HG02884 (cell line): ENCODE measurements around the gene TRPM8.
A peak's percentile ranks its signal among the peaks of the same experiment; 100 is the strongest.

ENCODE experiments used
- ATAC-seq: cut with Tn5 transposase; IDR thresholded peaks from one replicate; pipeline ENCODE4 v1.9.1; 2021; ENCODE audit warnings: mild to moderate bottlenecking, moderate library complexity; ENCODE audit not compliant: unreplicated experiment

Gene TRPM8

GRCh38 chr2:233973786-233974185, 56.6 kb downstream of the TRPM8 start:
- ATAC-seq = no peak

- no peak for ATAC-seq
Measured at GRCh38 chr2:233974530-233975071, 57.4 kb downstream of the TRPM8 start.

- no peak for ATAC-seq
Measured at GRCh38 chr2:233976087-233976486, 58.9 kb downstream of the TRPM8 start.

GRCh38 chr2:233976690-233977294, 59.6 kb downstream of the TRPM8 start:
- no peak for ATAC-seq

DNA sequence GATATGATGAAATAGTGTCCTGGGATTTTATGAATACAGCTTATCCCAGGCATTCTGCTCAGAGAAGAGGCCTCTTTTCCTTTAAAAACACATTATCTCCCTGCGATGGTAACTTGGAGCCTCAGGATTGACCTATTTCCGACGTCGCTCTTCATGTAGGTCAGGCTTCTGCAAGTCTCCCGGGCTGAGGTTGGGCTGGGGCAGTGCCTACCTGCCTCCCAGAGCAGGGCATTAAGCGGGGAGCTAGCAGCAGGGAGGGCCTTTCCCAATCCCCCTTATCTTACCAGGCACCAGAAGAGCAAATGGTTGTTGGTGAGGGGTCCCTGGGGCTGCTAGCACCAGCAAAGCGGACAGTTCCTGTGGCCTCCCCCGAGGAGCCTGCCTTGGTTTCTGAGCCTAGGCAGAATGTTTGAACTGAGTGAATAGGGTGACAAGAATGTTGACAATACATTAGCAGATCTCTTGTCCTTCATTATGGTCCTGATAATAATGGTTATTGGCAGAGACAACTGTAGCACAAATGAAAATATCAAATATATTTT, 60.2 kb downstream of the TRPM8 start:
- ATAC-seq = no peak

DNA sequence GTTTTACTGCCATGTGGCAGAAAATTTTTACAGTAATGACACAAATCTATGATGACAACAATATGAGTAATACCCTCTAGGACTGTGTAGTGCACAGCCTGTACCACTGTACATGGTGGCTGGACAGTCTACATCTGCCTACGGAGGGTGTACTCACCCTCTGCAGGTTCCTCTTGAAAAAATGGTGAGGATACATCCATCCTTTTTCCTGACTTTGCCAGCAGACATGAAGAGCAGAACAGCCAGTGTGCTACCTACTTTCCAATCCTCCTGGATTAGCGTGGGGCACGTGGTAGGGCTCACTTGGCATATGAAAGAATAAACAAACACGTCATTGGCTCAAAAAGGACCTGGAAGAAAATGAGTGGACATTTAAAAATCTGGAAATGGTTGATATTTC, 62.6 kb downstream of the TRPM8 start:
- no peak for ATAC-seq

DNA sequence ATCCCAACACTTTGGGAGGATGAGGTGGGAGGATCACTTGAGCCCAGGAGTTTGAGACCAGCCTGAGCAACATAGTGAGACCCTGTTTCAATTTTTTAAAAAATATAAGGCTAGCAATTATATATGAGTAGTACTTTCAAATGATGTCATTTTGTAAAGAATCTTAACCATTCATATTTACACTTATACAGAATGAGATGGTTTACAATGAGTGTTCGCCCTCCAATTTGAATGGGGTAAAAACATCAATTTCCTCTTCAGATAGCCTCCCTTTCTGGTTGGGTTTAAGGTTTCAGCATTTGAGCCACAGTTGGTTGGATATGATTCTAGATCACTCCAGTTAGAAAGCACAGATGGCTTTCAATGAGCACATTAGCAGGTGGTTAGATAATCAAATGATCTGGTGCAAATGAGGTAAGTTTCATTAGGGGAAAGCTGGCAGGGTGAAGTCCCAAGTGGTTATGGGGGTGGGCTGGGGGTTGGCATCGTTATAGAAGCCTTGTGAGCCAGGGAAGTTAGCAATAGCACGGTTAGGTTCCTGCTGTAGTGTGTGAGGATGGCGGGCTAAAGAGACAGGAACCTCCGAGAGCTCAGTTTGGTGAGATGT, 63.9 kb downstream of the TRPM8 start:
- no peak for ATAC-seq

- no peak for ATAC-seq
Measured at GRCh38 chr2:233981574-233982420, 64.6 kb downstream of the TRPM8 start.

GRCh38 chr2:233982421-233983121, 65.4 kb downstream of the TRPM8 start:
- no peak for ATAC-seq

- no peak for ATAC-seq
Measured at GRCh38 chr2:233983445-233983844, 66.3 kb downstream of the TRPM8 start.

DNA sequence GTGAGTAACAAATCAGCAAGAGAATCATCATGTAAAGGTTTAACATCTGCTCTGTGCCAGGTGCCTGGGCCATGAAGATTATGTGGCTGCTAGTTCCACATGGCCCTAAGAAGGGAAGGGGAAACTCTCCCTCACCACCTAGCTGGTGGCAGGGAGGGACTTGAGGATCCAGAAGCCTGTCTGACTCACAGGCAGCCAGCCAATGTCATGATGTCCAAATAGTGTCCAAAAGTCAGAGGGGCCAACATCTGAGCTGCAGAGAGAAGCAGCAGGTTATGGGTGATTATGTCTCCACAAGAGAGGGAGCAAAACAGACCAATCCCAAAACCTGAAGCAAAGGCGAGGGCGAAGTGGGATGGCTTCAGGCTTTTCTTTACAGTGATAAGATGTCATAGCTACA, 71.4 kb downstream of the TRPM8 start:
- ATAC-seq = no peak

GRCh38 chr2:233989221-233989858, 72.2 kb downstream of the TRPM8 start:
- ATAC-seq = no peak

GRCh38 chr2:233990261-233990798, 73.2 kb downstream of the TRPM8 start:
- peak; percentile 62 for ATAC-seq

- ATAC-seq = no peak
Measured at GRCh38 chr2:233991196-233991595, 74.0 kb downstream of the TRPM8 start.

DNA sequence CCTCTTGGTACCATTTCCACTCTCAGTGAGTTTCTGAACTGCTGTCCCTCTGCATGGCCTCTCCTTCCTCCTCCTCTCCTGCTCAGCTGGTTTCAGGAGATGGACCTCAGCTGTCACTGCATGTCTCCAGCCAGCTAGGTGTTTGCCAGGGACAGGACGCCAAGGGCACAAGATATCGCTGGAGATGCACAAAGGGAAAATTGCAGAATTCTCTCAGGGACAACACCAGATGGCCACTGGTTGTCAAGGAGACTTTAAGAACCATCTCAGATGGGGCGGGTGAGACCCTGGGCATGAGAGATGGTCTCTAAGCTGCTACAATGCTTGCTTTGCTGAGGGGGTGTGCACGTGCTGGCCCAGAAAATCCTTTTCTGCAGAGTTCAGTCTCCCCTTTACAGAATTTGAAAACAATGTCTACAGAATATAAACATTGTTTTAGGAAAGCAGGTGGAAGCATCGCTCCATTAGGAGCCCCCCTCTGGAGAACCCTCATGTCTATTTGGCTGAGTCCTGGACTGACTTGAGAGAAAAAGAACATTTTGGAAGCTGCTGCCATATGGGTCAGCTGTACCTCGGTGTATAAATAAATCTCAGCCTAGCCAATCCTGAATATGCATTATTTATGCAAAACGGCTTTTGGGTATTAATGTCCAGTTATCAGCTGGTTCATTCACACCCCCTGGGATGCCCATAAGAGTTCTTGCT, 75.5 kb downstream of the TRPM8 start:
- ATAC-seq = no peak

GRCh38 chr2:233993461-233993860, 76.3 kb downstream of the TRPM8 start:
- ATAC-seq = no peak

DNA sequence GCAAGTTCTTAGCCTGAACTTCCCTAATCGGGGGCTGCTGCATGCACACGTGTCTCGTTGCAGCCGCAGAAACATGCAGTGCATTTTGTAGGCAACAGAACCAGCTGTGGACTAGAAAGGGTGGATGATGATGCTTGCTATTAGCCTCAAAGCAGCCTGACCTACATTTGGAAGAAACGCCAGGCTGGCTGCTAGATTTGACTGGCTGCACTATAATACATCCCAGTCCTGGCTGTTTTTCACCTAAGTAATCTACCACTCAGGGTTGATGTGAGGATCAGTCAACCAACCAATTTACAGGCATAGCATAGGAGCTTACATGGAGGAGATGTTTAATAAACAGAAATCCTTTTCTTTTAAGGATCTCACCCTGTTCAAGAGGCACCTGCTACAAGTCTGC, 77.0 kb downstream of the TRPM8 start:
- ATAC-seq = no peak

DNA sequence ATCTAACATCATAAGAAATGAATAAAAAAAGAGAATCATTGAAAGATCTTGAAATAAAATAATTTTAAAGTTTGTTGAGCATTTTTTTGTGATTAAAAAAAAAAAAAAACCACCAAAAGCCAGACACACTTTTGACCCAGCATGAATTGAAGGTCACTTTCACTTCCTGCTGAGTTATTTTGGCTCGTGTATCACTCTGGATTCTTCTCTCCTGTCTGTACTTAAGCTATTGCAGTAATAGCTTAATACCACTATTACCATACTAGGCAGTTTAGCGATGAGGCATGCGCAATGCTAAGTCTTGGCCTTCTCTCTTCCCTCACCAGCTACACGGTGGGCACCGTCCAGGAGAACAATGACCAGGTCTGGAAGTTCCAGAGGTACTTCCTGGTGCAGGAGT, 78.8 kb downstream of the TRPM8 start:
- ATAC-seq = no peak

GRCh38 chr2:233996461-233996860, 79.3 kb downstream of the TRPM8 start:
- no peak for ATAC-seq

GRCh38 chr2:233997707-233998106, 80.5 kb downstream of the TRPM8 start:
- ATAC-seq = no peak
